Activated naive CD4-positive, alpha-beta T cell treated with anti-CD3 and anti-CD28 coated beads, Interleukin-2, amount 50 U/mL, for 16 hours (primary cell): ENCODE data around the gene IRF4.
A peak's percentile ranks its signal among the peaks of the same experiment; 100 is the strongest.

ENCODE experiments used
- DNase-seq: peaks from one replicate; pipeline ENCODE4 v3.0.0-alpha.2; 2020

The IRF4 gene

GRCh38 chr6:382883-383810, 8.4 kb upstream of the IRF4 start:
- no peak for DNase-seq

- DNase-seq = no peak
These were observed 7.7 kb upstream of the IRF4 start for GRCh38 chr6:383856-384255.

- no peak for DNase-seq
These were observed 6.7 kb upstream of the IRF4 start for GRCh38 chr6:384898-385297.

- DNase-seq = no peak
These were observed 5.9 kb upstream of the IRF4 start for GRCh38 chr6:385614-386013.

GRCh38 chr6:386688-387266, 4.8 kb upstream of the IRF4 start:
- DNase-seq = no peak

GRCh38 chr6:387293-387741, 4.2 kb upstream of the IRF4 start:
- no peak for DNase-seq

GRCh38 chr6:388202-388903, 3.2 kb upstream of the IRF4 start:
- DNase-seq = no peak

GRCh38 chr6:389143-389542, 2.4 kb upstream of the IRF4 start:
- DNase-seq = no peak

- no peak for DNase-seq
These were observed 1.9 kb upstream of the IRF4 start for GRCh38 chr6:389622-390021.

GRCh38 chr6:390914-391558, 516 bp upstream of the IRF4 start:
- peak; percentile 48 for DNase-seq

- peak; percentile 55 for DNase-seq
These were observed 1.2 kb downstream of the IRF4 start for GRCh38 chr6:392441-393390.

GRCh38 chr6:393391-394221, 2.1 kb downstream of the IRF4 start:
- peak; percentile 62 for DNase-seq

GRCh38 chr6:394641-395289, 3.2 kb downstream of the IRF4 start:
- no peak for DNase-seq

- DNase-seq = no peak
These were observed 4.0 kb downstream of the IRF4 start for GRCh38 chr6:395432-396125.

GRCh38 chr6:396126-396520, 4.6 kb downstream of the IRF4 start:
- no peak for DNase-seq

- DNase-seq = no peak
These were observed 5.5 kb downstream of the IRF4 start for GRCh38 chr6:397056-397455.

GRCh38 chr6:397604-398003, 6.1 kb downstream of the IRF4 start:
- DNase-seq = no peak

- DNase-seq = no peak
These were observed 6.5 kb downstream of the IRF4 start for GRCh38 chr6:398065-398464.

GRCh38 chr6:398558-399078, 7.1 kb downstream of the IRF4 start:
- no peak for DNase-seq
